ENCODE measurements around the gene ST8SIA3.

ST8SIA3 gene

GRCh38 chr18:57328665-57329064 is 23.7 kb upstream of the ST8SIA3 start:
- H3K4me3 ChIP-seq (ENCODE audit: low read length), result no peak overlapping the region
- TF ChIP-seq CTCF (conservative IDR thresholded peaks at IDR 0.05; ENCODE audit: low read depth, low read length), result no peak
- DNase-seq (ENCODE audit: low read depth), result no peak

- H3K4me3 ChIP-seq (ENCODE audit: low read length), result no peak overlapping the region
- no peak for TF ChIP-seq CTCF (conservative IDR thresholded peaks at IDR 0.05; ENCODE audit: low read depth, low read length)
- DNase-seq (ENCODE audit: low read depth), result no peak
Observed at GRCh38 chr18:57329856-57330255, 22.5 kb upstream of the ST8SIA3 start.

GRCh38 chr18:57331718-57332117 is 20.6 kb upstream of the ST8SIA3 start:
- TF ChIP-seq CTCF (conservative IDR thresholded peaks at IDR 0.05; ENCODE audit: low read depth, low read length), result no peak
- H3K4me3 ChIP-seq (ENCODE audit: low read length), result no peak overlapping the region
- DNase-seq (ENCODE audit: low read depth), result no peak

GRCh38 chr18:57333940-57334339 is 18.4 kb upstream of the ST8SIA3 start:
- TF ChIP-seq CTCF (conservative IDR thresholded peaks at IDR 0.05; ENCODE audit: low read depth, low read length), result no peak
- DNase-seq (ENCODE audit: low read depth), result no peak
- H3K4me3 ChIP-seq (ENCODE audit: low read length), result no peak overlapping the region

- TF ChIP-seq CTCF (conservative IDR thresholded peaks at IDR 0.05; ENCODE audit: low read depth, low read length), result no peak
- no peak for DNase-seq (ENCODE audit: low read depth)
- no peak overlapping the region for H3K4me3 ChIP-seq (ENCODE audit: low read length)
Observed at GRCh38 chr18:57334383-57334782, 18.0 kb upstream of the ST8SIA3 start.

GRCh38 chr18:57336343-57336742 is 16.0 kb upstream of the ST8SIA3 start:
- no peak for TF ChIP-seq CTCF (conservative IDR thresholded peaks at IDR 0.05; ENCODE audit: low read depth, low read length)
- H3K4me3 ChIP-seq (ENCODE audit: low read length), result no peak overlapping the region
- DNase-seq (ENCODE audit: low read depth), result no peak

- H3K4me3 ChIP-seq (ENCODE audit: low read length), result no peak overlapping the region
- no peak for TF ChIP-seq CTCF (conservative IDR thresholded peaks at IDR 0.05; ENCODE audit: low read depth, low read length)
- DNase-seq (ENCODE audit: low read depth), result no peak
Observed at GRCh38 chr18:57337890-57338289, 14.5 kb upstream of the ST8SIA3 start.

Data from retinal pigment epithelial cell (primary cell).